OCI-LY7 (cell line): ENCODE results near the gene GSG1L. TPM values are rescaled to one million over a fixed set of nuclear protein-coding genes. Genes with fewer than 3 reads are reported as not detected.
"Not testable (repeated sequence)": the region's sequence is repeated elsewhere in the genome, so short reads cannot be mapped to it uniquely, and the experiment has no call there.

Experiments
- BruUV-seq: library from RNA; stranded (reverse); fragments of 400-500 nt; replicated peaks from 2 replicates; lab custom pipeline; 2021; lab: Mats Ljungman, UMichigan
- CTCF ChIA-PET: fragments of 300-600 bp; sonication (Branson Sonifier 250); formaldehyde crosslinking; loops from one replicate; lab custom pipeline; 2022; ENCODE audit warnings: antibody characterized with exemption; ENCODE audit not compliant: unreplicated experiment; lab: Charles Lee
- POLR2A ChIA-PET: fragments of 300-600 bp; sonication (Branson Sonifier 250); formaldehyde crosslinking; loops from one replicate; lab custom pipeline; 2022; ENCODE audit warnings: antibody characterized with exemption; lab: Charles Lee
- DNase-seq: peaks from one replicate; pipeline ENCODE4 v3.0.0-alpha.2; 2015; ENCODE audit warnings: low spot score
- H2AFZ ChIP-seq: fragments of 200-600 bp; sonication (generic), shearing (Covaris generic); 2 replicates; pipeline ENCODE4 v1.6.1; 2014; ENCODE audit warnings: mild to moderate bottlenecking, antibody characterized with exemption, low read length, moderate library complexity
- H3K27ac ChIP-seq: fragments of 200-600 bp; sonication (generic); 2 replicates; pipeline ENCODE4 v1.5.1; 2014; ENCODE audit warnings: mixed run types, low read depth, mild to moderate bottlenecking, moderate library complexity, low read length, inconsistent platforms; ENCODE audit not compliant: poor library complexity, severe bottlenecking
- H3K36me3 ChIP-seq: fragments of 200-600 bp; sonication (generic); 2 replicates; pipeline ENCODE4 v1.6.1; 2014; ENCODE audit warnings: mild to moderate bottlenecking, antibody characterized with exemption, low read length, moderate library complexity, mixed read lengths; ENCODE audit not compliant: insufficient read depth
- H3K4me1 ChIP-seq: fragments of 200-600 bp; sonication (generic); 2 replicates; pipeline ENCODE4 v1.5.1; 2014; ENCODE audit warnings: mild to moderate bottlenecking, low read length; ENCODE audit not compliant: insufficient read depth, poor library complexity, severe bottlenecking
- H3K4me2 ChIP-seq: fragments of 200-600 bp; sonication (generic); 2 replicates; pipeline ENCODE4 v1.6.1; 2014; ENCODE audit warnings: mild to moderate bottlenecking, low read length
- H3K4me3 ChIP-seq: fragments of 200-600 bp; sonication (generic); 2 replicates; pipeline ENCODE4 v1.5.1; 2014; ENCODE audit warnings: mild to moderate bottlenecking, low read depth, low read length; ENCODE audit not compliant: poor library complexity, severe bottlenecking
- H3K79me2 ChIP-seq: fragments of 200-600 bp; sonication (generic); 2 replicates; pipeline ENCODE4 v1.6.1; 2016; ENCODE audit warnings: low read depth, mild to moderate bottlenecking, low read length, moderate library complexity, mixed read lengths; ENCODE audit not compliant: insufficient read depth
- H3K9me2 ChIP-seq: fragments of 200-600 bp; sonication (generic); 2 replicates; pipeline ENCODE4 v1.6.1; 2016; ENCODE audit warnings: mild to moderate bottlenecking, low read length, mixed read lengths; ENCODE audit not compliant: insufficient read depth
- H3K9me3 ChIP-seq: fragments of 200-600 bp; sonication (generic); 2 replicates; pipeline ENCODE4 v1.6.1; 2014; ENCODE audit warnings: mild to moderate bottlenecking, mixed run types, low read length, mixed read lengths
- H4K20me1 ChIP-seq: fragments of 200-600 bp; sonication (generic); 2 replicates; pipeline ENCODE4 v1.6.1; 2014; ENCODE audit warnings: mild to moderate bottlenecking, antibody characterized with exemption, low read length, moderate library complexity, mixed read lengths; ENCODE audit not compliant: insufficient read depth
- EZH2phosphoT487 ChIP-seq: fragments of 200-600 bp; sonication (generic); IDR thresholded peaks from 2 replicates; pipeline ENCODE4 v1.6.1; 2018; ENCODE audit warnings: low read depth, borderline replicate concordance, mild to moderate bottlenecking, mixed run types, antibody characterized with exemption, low read length, moderate library complexity, mixed read lengths
- intact Hi-C: fragments of 100-400 bp; cut with micrococcal nuclease; formaldehyde crosslinking; loops from one replicate; pipeline ENCODE4 v1.10.0; 2022; ENCODE audit not compliant: unreplicated experiment
- total RNA-seq, 2 experiments: library from RNA; depleted of rRNA in 1 of 2; stranded (reverse); fragments of >200 nt in 1 of 2; shearing (Covaris generic) in 1 of 2; gene quantifications; 2 replicates each; pipeline ENCODE4 v1.2.3, GENCODE V29; 2014 to 2022
- TF ChIP-seq, protein P1 (sequence below): fragments of 200-600 bp; sonication (generic); conservative IDR thresholded peaks from 2 replicates; pipeline ENCODE4 v1.5.1; 2014; ENCODE audit warnings: mild to moderate bottlenecking, antibody characterized with exemption, low read length, moderate library complexity, mixed read lengths

The GSG1L gene
- total RNA-seq, 2 experiments from 2014 or later: not detected

DNA sequence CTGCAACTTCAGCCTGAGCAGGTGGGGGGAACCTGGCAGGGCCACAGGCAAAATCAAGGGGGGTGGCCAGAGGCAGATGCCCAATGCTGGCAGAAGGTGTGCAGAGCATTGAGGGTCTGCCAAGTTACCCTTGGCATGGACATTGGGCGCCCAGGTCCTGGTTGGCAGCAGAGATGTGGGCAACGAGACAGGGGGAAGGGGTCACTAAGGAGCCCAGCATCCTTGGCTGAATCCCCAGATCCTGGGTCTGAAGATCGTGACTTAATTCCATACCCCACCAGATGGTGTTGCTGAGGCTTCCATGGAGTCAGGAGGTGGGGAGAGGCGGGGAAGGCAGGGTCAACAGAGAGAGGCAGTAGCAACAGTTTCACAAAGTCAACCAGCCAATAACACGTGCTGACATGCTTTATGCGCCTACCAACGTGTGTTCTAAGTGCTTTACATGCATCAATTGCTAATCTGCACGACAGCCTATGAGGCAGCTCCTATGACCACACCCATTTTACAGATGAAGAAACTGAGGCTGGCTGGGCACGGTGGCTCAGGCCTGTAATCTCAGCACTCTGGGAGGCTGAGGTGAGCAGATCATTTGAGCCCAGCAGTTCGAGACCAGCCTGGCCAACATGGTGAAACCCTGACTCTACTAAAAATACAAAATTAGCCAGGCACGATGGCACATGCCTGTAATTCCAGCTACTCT lies 83.3 kb downstream of the GSG1L start:
- no peaks in the 10 kb centered on the region for H3K79me2 ChIP-seq
- no peaks in the 10 kb centered on the region for H3K36me3 ChIP-seq
- DNase-seq: no peak
- no peak overlapping the region for H3K27ac ChIP-seq
- H3K4me2 ChIP-seq: no peak overlapping the region
- no peaks in the 10 kb centered on the region for H4K20me1 ChIP-seq
- BruUV-seq: no TSS peak
- H2AFZ ChIP-seq: no peak overlapping the region
- H3K4me3 ChIP-seq: no peak overlapping the region
- intact Hi-C loops: no loop called here
- TF ChIP-seq, protein P1, sequence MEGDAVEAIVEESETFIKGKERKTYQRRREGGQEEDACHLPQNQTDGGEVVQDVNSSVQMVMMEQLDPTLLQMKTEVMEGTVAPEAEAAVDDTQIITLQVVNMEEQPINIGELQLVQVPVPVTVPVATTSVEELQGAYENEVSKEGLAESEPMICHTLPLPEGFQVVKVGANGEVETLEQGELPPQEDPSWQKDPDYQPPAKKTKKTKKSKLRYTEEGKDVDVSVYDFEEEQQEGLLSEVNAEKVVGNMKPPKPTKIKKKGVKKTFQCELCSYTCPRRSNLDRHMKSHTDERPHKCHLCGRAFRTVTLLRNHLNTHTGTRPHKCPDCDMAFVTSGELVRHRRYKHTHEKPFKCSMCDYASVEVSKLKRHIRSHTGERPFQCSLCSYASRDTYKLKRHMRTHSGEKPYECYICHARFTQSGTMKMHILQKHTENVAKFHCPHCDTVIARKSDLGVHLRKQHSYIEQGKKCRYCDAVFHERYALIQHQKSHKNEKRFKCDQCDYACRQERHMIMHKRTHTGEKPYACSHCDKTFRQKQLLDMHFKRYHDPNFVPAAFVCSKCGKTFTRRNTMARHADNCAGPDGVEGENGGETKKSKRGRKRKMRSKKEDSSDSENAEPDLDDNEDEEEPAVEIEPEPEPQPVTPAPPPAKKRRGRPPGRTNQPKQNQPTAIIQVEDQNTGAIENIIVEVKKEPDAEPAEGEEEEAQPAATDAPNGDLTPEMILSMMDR: no peak
- TF ChIP-seq EZH2phosphoT487: no peak
- H3K9me3 ChIP-seq: no peaks in the 10 kb centered on the region
- H3K9me2 ChIP-seq: no peaks in the 10 kb centered on the region
- ChIA-PET CTCF (no interaction called here), POLR2A (interaction anchor here (0.6 kb wide), 1 partner anchor 299 kb away, joined by 3 read pairs; no protein-coding TSS in a partner anchor)
- H3K4me1 ChIP-seq: no peaks in the 10 kb centered on the region

DNA sequence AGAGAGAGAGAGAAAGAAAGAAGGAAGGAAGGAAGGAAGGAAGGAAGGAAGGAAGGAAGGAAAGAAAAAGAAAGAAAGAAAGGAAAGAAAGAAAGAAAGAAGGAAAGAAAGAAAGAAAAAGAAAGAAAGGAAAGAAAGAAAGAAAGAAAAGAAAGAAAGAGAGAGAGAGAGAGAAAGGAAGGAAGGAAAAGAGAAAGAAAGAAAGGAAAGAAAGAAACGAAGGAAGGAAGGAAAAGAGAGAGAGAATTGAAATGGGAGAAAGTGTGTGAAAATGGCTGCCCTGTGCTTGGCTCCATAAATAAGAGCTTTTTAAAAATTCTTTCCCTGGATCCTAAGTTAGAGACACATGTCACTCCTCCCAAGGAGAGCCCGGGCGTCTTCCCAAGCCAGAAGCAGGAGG lies 83.8 kb downstream of the GSG1L start:
- H2AFZ ChIP-seq, CTCF ChIA-PET, H3K4me1 ChIP-seq, H3K9me3 ChIP-seq, DNase-seq, intact Hi-C loops, H3K4me3 ChIP-seq, H4K20me1 ChIP-seq, BruUV-seq, H3K79me2 ChIP-seq, H3K27ac ChIP-seq, H3K4me2 ChIP-seq, H3K9me2 ChIP-seq, H3K36me3 ChIP-seq: not testable (repeated sequence)
- POLR2A ChIA-PET: interaction anchor here (0.7 kb wide), 1 partner anchor 277 kb away, joined by 7 read pairs; no protein-coding TSS in a partner anchor

DNA sequence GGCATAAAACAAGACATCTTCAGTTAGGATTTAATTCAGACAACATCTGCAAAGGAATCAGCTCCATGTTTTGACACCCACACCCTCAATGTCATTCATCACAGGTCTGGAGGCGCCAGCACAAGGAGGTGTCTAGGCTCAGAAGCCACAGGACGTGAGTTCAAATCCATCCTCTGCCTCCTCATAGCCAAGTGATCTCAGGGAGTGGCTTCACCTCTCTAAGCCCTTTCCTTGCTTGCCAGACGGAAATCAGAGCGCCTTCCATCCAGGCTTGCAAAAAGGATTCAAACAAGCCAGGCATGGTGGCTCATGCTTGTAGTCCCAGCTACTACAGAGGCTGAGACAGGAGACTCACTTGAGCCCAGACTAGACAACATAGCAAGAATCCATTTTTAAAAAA lies 84.6 kb downstream of the GSG1L start:
- H3K4me2 ChIP-seq: no peak overlapping the region
- no peaks in the 10 kb centered on the region for H3K9me2 ChIP-seq
- CTCF ChIA-PET: no interaction called here
- H3K27ac ChIP-seq: no peak overlapping the region
- H2AFZ ChIP-seq: no peak overlapping the region
- POLR2A ChIA-PET: interaction anchor here (0.6 to 0.7 kb wide), 3 partner anchors 85 to 320 kb away, joined by 3 to 7 read pairs (median 6); no protein-coding TSS in a partner anchor
- no TSS peak for BruUV-seq
- no peaks in the 10 kb centered on the region for H3K4me1 ChIP-seq
- H3K79me2 ChIP-seq: no peaks in the 10 kb centered on the region
- H4K20me1 ChIP-seq: no peaks in the 10 kb centered on the region
- no peaks in the 10 kb centered on the region for H3K36me3 ChIP-seq
- no peak for TF ChIP-seq EZH2phosphoT487
- TF ChIP-seq, protein P1: no peak
- intact Hi-C loops: no loop called here
- DNase-seq: no peak
- no peak overlapping the region for H3K4me3 ChIP-seq
- H3K9me3 ChIP-seq: no peaks in the 10 kb centered on the region
